H1 (cell line): ENCODE results near the gene FOXF2. TPM values are rescaled to one million over a fixed set of nuclear protein-coding genes. Genes with fewer than 3 reads are reported as not detected.
A peak's percentile ranks its signal among the peaks of the same experiment; 100 is the strongest.

Source experiments
- CTCF ChIA-PET: fragments of 300-600 bp; sonication (Branson Sonifier 250); formaldehyde crosslinking; loops from one replicate; lab custom pipeline; 2021; ENCODE audit not compliant: partially characterized antibody; lab: Charles Lee
- POLR2A ChIA-PET: fragments of 300-600 bp; sonication (Branson Sonifier 250); formaldehyde crosslinking; loops from one replicate; lab custom pipeline; 2021; ENCODE audit warnings: inconsistent platforms; ENCODE audit not compliant: partially characterized antibody; lab: Charles Lee
- DNase-seq, 2 experiments: peaks; one replicate each; pipeline versions ENCODE4 v3.0.0 to v3.0.0-alpha.2; 2010 to 2022; ENCODE audit warnings: low spot score in 2 of 2, low read depth in 1 of 2, mixed read lengths in 1 of 2
- FAIRE-seq: peaks from 2 replicates; lab custom pipeline; 2011; peaks lifted over from hg19 to GRCh38; lab: Jason Lieb, UNC
- H2AFZ ChIP-seq: 2 replicates; pipeline ENCODE4 v1.8.1; 2012; ENCODE audit warnings: low read length, inconsistent platforms
- H2AK5ac ChIP-seq: 2 replicates; pipeline ENCODE4 v1.6.1; 2013; ENCODE audit warnings: low read depth, low read length
- H2BK120ac ChIP-seq: replicated peaks from 2 replicates; pipeline ENCODE3; 2013; ENCODE audit warnings: low read depth, low read length, inconsistent platforms
- H2BK12ac ChIP-seq: 2 replicates; pipeline ENCODE4 v1.6.1; 2013; ENCODE audit warnings: low read depth, low read length
- H2BK15ac ChIP-seq: 2 replicates; pipeline ENCODE4 v1.6.1; 2013; ENCODE audit warnings: low read length
- H2BK20ac ChIP-seq: 2 replicates; pipeline ENCODE4 v1.6.1; 2013; ENCODE audit warnings: low read length
- H2BK5ac ChIP-seq: 2 replicates; pipeline ENCODE4 v1.6.1; 2013; ENCODE audit warnings: low read depth, low read length
- H3K14ac ChIP-seq: 2 replicates; pipeline ENCODE4 v1.6.1; 2013; ENCODE audit warnings: inconsistent platforms; ENCODE audit not compliant: insufficient read length
- H3K18ac ChIP-seq: 2 replicates; pipeline ENCODE4 v1.6.1; 2013; ENCODE audit warnings: low read length; ENCODE audit errors: extremely low read depth
- H3K23ac ChIP-seq: 2 replicates; pipeline ENCODE4 v1.6.1; 2013; ENCODE audit warnings: inconsistent platforms; ENCODE audit not compliant: insufficient read length
- H3K23me2 ChIP-seq: 2 replicates; pipeline ENCODE4 v1.6.1; 2013; ENCODE audit warnings: low read depth, low read length
- H3K27ac ChIP-seq: 2 replicates; pipeline ENCODE4 v1.6.1; 2011; ENCODE audit warnings: low read depth, low read length, inconsistent platforms
- H3K27me3 ChIP-seq, 4 experiments: replicated peaks in 1 of 4; 1 replicate in 1 of 4; 2 replicates in 3 of 4; pipeline versions ENCODE4 v1.6.1 to v1.8.1; 2011 to 2013; ENCODE audit warnings: low read length in 3 of 4, mild to moderate bottlenecking in 3 of 4, inconsistent platforms in 2 of 4, mixed read lengths in 2 of 4, moderate library complexity in 1 of 4; ENCODE audit not compliant: control insufficient read depth in 3 of 4, insufficient read depth in 3 of 4; ENCODE audit errors: extremely low read depth in 1 of 4
- H3K36me3 ChIP-seq, 4 experiments: 2 replicates each; pipeline versions ENCODE4 v1.6.1 to v1.8.1; 2011 to 2013; ENCODE audit warnings: mild to moderate bottlenecking in 4 of 4, low read length in 3 of 4, moderate library complexity in 2 of 4, control low read depth in 1 of 4, inconsistent platforms in 1 of 4; ENCODE audit not compliant: insufficient read depth in 4 of 4, control insufficient read depth in 2 of 4
- H3K4ac ChIP-seq: replicated peaks from 2 replicates; pipeline ENCODE3; 2013; ENCODE audit warnings: low read length, low read depth, mixed read lengths, inconsistent platforms; ENCODE audit not compliant: insufficient read length
- H3K4me1 ChIP-seq, 4 experiments: replicated peaks in 1 of 4; 1 replicate in 1 of 4; 2 replicates in 3 of 4; pipeline versions ENCODE4 v1.6.1 to v1.8.1; 2011 to 2013; ENCODE audit warnings: low read length in 3 of 4, inconsistent platforms in 2 of 4, mixed read lengths in 1 of 4; ENCODE audit not compliant: insufficient read depth in 4 of 4, control insufficient read depth in 3 of 4
- H3K4me2 ChIP-seq, 2 experiments: 2 replicates each; pipeline versions ENCODE4 v1.6.1 to v1.8.1; 2011 to 2013; ENCODE audit warnings: low read depth in 2 of 2, low read length in 2 of 2, control low read depth in 1 of 2, inconsistent platforms in 1 of 2, mild to moderate bottlenecking in 1 of 2; ENCODE audit not compliant: insufficient read depth in 1 of 2
- H3K4me3 ChIP-seq, 4 experiments: fragments of 200-600, 300-600 bp in 1 of 4; sonication (generic), shearing (Covaris generic), sonication (Bioruptor Twin) in 1 of 4; 2 replicates each; pipeline versions ENCODE4 v1.5.1 to v1.8.1; 2011 to 2016; ENCODE audit warnings: low read length in 4 of 4, low read depth in 3 of 4, control low read depth in 2 of 4, inconsistent platforms in 2 of 4, mild to moderate bottlenecking in 2 of 4, mixed read lengths in 1 of 4, moderate library complexity in 1 of 4; ENCODE audit not compliant: insufficient read depth in 2 of 4; ENCODE audit errors: extremely low read depth in 1 of 4
- H3K56ac ChIP-seq: replicated peaks from 2 replicates; pipeline ENCODE3; 2013; ENCODE audit warnings: low read depth, mild to moderate bottlenecking, mixed read lengths, low read length, inconsistent platforms; ENCODE audit not compliant: insufficient read length
- H3K79me1 ChIP-seq: 2 replicates; pipeline ENCODE4 v1.6.1; 2013; ENCODE audit warnings: low read depth, low read length, control low read depth
- H3K79me2 ChIP-seq, 2 experiments: 2 replicates each; pipeline versions ENCODE4 v1.6.1 to v1.8.1; 2012 to 2013; ENCODE audit warnings: low read length in 2 of 2, mild to moderate bottlenecking in 2 of 2, inconsistent platforms in 1 of 2; ENCODE audit not compliant: insufficient read depth in 2 of 2, control insufficient read depth in 1 of 2
- H3K9ac ChIP-seq, 4 experiments: replicated peaks in 1 of 4; 1 replicate in 1 of 4; 2 replicates in 3 of 4; pipeline versions ENCODE4 v1.6.1 to v1.8.1; 2011 to 2013; ENCODE audit warnings: low read depth in 3 of 4, low read length in 3 of 4, control low read depth in 2 of 4, mild to moderate bottlenecking in 2 of 4, moderate library complexity in 2 of 4, inconsistent platforms in 1 of 4; ENCODE audit errors: extremely low read depth in 1 of 4
- H3K9me3 ChIP-seq, 2 experiments: 2 replicates each; pipeline versions ENCODE4 v1.6.1 to v1.8.1; 2012 to 2013; ENCODE audit warnings: mild to moderate bottlenecking in 2 of 2, moderate library complexity in 2 of 2, control low read depth in 1 of 2, inconsistent platforms in 1 of 2, low read depth in 1 of 2, low read length in 1 of 2, mixed read lengths in 1 of 2; ENCODE audit not compliant: insufficient read depth in 2 of 2
- H4K20me1 ChIP-seq, 2 experiments: replicated peaks in 1 of 2; 2 replicates each; pipeline versions ENCODE3 to v1.8.1; 2011 to 2013; ENCODE audit warnings: inconsistent platforms in 2 of 2, low read length in 2 of 2, mild to moderate bottlenecking in 1 of 2; ENCODE audit not compliant: insufficient read depth in 2 of 2, control insufficient read depth in 1 of 2
- H4K5ac ChIP-seq: 2 replicates; pipeline ENCODE4 v1.6.1; 2013; ENCODE audit warnings: low read length, low read depth, mixed read lengths, inconsistent platforms; ENCODE audit not compliant: insufficient read length
- H4K8ac ChIP-seq: 2 replicates; pipeline ENCODE4 v1.8.0; 2013; ENCODE audit warnings: mild to moderate bottlenecking, moderate library complexity, low read length, inconsistent platforms; ENCODE audit not compliant: insufficient read depth; ENCODE audit errors: extremely low read depth
- H4K91ac ChIP-seq: replicated peaks from 2 replicates; pipeline ENCODE3; 2013; ENCODE audit warnings: low read length, mixed read lengths, inconsistent platforms; ENCODE audit not compliant: insufficient read length
- KDM4A ChIP-seq: IDR thresholded peaks from one replicate; pipeline ENCODE4 v1.7.1; 2012; ENCODE audit warnings: low read depth, mild to moderate bottlenecking, moderate library complexity, low read length, inconsistent platforms; ENCODE audit not compliant: severe bottlenecking
- PHF8 ChIP-seq: fragments of 200-600 bp; sonication (generic); conservative IDR thresholded peaks from 2 replicates; pipeline ENCODE4 v1.7.1; 2012; ENCODE audit warnings: low read depth, mild to moderate bottlenecking, inconsistent platforms, low read length, moderate library complexity
- RNF2 ChIP-seq: fragments of 200-900, 300-1000 bp; sonication (generic); IDR thresholded peaks from 2 replicates; pipeline ENCODE4 v1.7.1; 2016; ENCODE audit warnings: borderline replicate concordance, low read depth, mild to moderate bottlenecking, antibody characterized with exemption, low read length; ENCODE audit not compliant: poor library complexity, severe bottlenecking; ENCODE audit errors: missing control alignments
- SP4 ChIP-seq: IDR thresholded peaks from 2 replicates; pipeline ENCODE4 v1.6.1; 2012; ENCODE audit warnings: low read length, inconsistent platforms
- WGBS, 2 experiments: shearing (Covaris generic) in 1 of 2; methylation state at CpG; one replicate each; pipeline versions ENCODE4 v1.1.6 to v1.1.7; 2013 to 2015; ENCODE audit warnings: low lambda C conversion rate in 2 of 2, mixed read lengths in 2 of 2, inconsistent platforms in 1 of 2, low coverage in 1 of 2, missing lambda C conversion rate in 1 of 2; ENCODE audit not compliant: insufficient replicate concordance in 2 of 2, insufficient coverage in 1 of 2, insufficient read length in 1 of 2; ENCODE audit errors: extremely low coverage in 1 of 2, missing lambda C conversion rate in 1 of 2; 5-methylcytosine and 5-hydroxymethylcytosine counted together
- polyA plus RNA-seq, 7 experiments: library from polyadenylated mRNA; depleted of rRNA in 3 of 7; stranded (reverse) in 5 of 7; unstranded in 2 of 7; fragments of >200 nt in 5 of 7; fragments of 200-250 nt in 2 of 7; gene quantifications; 1 replicate in 5 of 7; 2 replicates in 1 of 7; 4 replicates in 1 of 7; pipeline versions ENCODE4 v1.2.1 to v1.2.3, GENCODE V29; 2011 to 2013; ENCODE audit warnings: missing spikeins in 2 of 7, mixed read lengths in 2 of 7
- total RNA-seq: library from RNA; stranded (reverse); fragmentation: NEBNext Ultra II Directional; extraction: Animal tissue kit (Norgen Biotek cat#: 25700); gene quantifications from 2 replicates; pipeline ENCODE4 v1.2.1, GENCODE V29; 2021

Gene FOXF2
- total and polyA plus RNA-seq, 2 of the 8 experiments (the other 6 are each of a cell fraction or from before 2014, with no cell fraction given) = 0.05 TPM; not detected in 1

- peak in 1 of 2 experiments; percentile 78 for DNase-seq
- 2% methylated on average over 33 of the region's 35 CpGs; no CpG with 5 or more reads in 1 of the 2 experiments for WGBS, 2 experiments
- Histone ChIP-seq H4K5ac (no peak overlapping the region), H3K27ac (no peak overlapping the region), H2AK5ac (no peak overlapping the region), H2BK5ac (no peak overlapping the region), H3K14ac (no peak overlapping the region), H3K79me2 (no peaks in the 10 kb centered on the region), H3K18ac (peak overlapping the region; percentile 24), H2AFZ (no peak overlapping the region), H3K79me1 (no peaks in the 10 kb centered on the region), H2BK15ac (peak overlapping the region; percentile 53; the same call in 1 of the 2 replicates), H3K9ac (no peak overlapping the region), H2BK120ac (no peak overlapping the region), H4K20me1 (peaks cover 14 to 31% of the 10 kb centered on the region in 2 experiments), H3K27me3 (peaks cover 94 to 100% (median 98%) of the 10 kb centered on the region in 4 experiments), H2BK20ac (0 out of 2 replicates have a peak overlapping the region, but pooled peaks have one; percentile 34), H3K23ac (no peak overlapping the region)
- ChIA-PET POLR2A (interaction anchor here (1.5 to 2.0 kb wide), 2 partner anchors 10 to 14 kb away, joined by 8 to 11 read pairs; no protein-coding TSS in a partner anchor), CTCF (interaction anchor here (0.6 to 2.1 kb wide), 16 partner anchors 8 to 690 kb away, joined by 3 to 13 read pairs (median 4); partner anchors contain the start of gene EXOC2)
- TF ChIP-seq SP4 = no peak
- TF ChIP-seq PHF8 = no peak
- peak; percentile 57 for TF ChIP-seq KDM4A
- peak; percentile 84 for TF ChIP-seq RNF2
- TF ChIP-seq, all 59 proteins: peak for 2
- Histone ChIP-seq H3K4me1 (peaks cover 0 to 37% (median 17%) of the 10 kb centered on the region in 4 experiments; a peak in 5 of 7 replicates), H2BK12ac (peak overlapping the region; percentile 60; the same call in 1 of the 2 replicates), H4K91ac (no peak overlapping the region), H3K4me2 (peak overlapping the region; percentile 59 to 73), H3K23me2 (peaks cover 6% of the 10 kb centered on the region; the same call in 1 of the 2 replicates), H3K9me3 (no peaks in the 10 kb centered on the region), H3K4ac (no peak overlapping the region), H3K36me3 (peaks cover 0 to 3% (median 0%) of the 10 kb centered on the region in 4 experiments; a peak in 1 of 8 replicates), H4K8ac (no peak overlapping the region), H3K56ac (no peak overlapping the region), H3K4me3 (peak overlapping the region; percentile 1 to 63 (median 23); a peak in 4 of 8 replicates)
- no peak for FAIRE-seq
Measured at GRCh38 chr6:1382331-1382882, 7.0 kb upstream of the FOXF2 start.
